GM19467 (cell line): ENCODE results near the gene NCF2.
"Not testable (repeated sequence)": the region's sequence is repeated elsewhere in the genome, so short reads cannot be mapped to it uniquely, and the experiment has no call there.

Experiments used
- ATAC-seq: cut with Tn5 transposase; IDR thresholded peaks from one replicate; pipeline ENCODE4 v1.9.1; 2021; ENCODE audit warnings: mild to moderate bottlenecking, moderate library complexity; ENCODE audit not compliant: unreplicated experiment

NCF2 gene, protein sequence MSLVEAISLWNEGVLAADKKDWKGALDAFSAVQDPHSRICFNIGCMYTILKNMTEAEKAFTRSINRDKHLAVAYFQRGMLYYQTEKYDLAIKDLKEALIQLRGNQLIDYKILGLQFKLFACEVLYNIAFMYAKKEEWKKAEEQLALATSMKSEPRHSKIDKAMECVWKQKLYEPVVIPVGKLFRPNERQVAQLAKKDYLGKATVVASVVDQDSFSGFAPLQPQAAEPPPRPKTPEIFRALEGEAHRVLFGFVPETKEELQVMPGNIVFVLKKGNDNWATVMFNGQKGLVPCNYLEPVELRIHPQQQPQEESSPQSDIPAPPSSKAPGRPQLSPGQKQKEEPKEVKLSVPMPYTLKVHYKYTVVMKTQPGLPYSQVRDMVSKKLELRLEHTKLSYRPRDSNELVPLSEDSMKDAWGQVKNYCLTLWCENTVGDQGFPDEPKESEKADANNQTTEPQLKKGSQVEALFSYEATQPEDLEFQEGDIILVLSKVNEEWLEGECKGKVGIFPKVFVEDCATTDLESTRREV

DNA sequence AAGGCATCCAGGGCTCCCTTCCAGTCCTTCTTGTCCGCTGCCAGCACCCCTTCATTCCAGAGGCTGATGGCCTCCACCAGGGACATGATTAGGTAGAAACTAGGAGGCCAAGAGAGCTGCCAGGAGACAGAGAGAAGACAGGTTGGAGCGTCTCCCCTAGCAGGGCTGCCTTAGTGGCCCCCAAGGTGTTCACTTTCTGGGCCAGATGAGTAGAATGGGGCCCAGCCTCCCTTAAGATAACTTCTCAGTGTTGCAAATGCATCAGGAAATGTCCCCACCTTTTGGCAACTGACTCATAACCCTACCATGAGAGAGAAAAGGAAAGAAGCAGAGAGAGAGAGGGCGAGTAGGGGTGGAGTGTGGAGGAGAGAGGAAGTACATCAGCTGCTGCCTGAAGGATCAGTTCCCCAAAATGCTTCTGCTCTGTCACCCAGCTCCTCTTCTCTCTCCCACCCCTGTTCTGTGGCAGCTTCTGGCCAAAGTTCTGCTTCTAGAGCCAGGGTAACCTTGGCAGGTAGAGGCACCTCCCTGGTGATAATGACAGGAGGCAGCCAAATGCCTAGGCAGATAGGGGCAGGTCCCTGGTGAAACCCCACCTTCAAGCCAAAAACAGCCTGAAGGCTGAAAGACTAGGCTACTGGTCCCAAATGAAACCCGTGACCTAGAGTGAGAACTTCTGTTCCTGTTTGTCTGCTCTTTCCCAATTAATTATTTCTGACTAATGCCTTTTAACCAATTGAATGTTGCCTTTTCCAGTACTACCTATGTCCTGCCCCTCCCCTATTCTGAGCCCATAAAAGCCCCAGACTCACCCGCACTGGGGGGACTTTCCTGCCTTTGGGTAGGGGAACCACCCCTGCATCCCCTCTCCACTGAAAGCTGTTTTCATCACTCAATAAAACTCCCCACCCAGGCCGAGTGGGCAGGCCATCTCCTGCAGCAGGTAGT lies at the start of gene NCF2:
NCF2 (minus strand) TSS at position 216 of the 948 bp plus-strand sequence; CDS start at position 86, 130 bp downstream.
- peak; percentile 63 for ATAC-seq

DNA sequence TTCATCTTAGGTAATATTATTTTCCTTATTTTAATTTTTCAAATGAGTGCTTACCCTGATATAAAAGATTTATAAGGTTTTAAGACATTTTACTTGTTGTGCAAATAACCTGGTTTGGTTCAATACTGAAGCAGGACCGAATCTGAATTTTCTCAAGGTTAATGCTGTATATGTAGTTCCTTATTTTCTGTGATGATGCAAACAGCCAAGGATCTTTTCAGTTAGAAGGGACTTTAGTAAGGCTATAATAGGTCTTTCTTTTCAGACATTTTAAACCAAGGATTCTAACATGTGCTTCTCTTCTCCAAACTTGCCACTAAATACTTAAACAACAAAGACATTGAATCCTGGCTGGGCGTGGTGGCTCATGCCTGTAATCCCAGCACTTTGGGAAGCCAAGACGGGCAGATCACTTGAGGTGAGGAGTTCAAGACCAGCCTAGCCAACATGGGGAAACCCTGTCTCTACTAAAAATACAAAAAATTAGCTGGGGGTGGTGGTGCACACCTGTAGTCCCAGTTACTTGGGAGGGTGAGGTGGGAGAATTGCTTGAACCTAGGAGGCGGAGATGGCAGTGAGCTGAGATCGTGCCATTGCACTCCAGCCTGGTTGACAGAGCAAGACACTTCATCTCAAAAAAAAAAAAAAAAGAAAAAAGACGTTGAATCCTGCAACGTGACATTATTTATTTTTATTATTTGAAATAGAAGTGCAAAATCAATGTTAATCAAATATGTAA lies 48.6 kb upstream of the NCF2 start:
- ATAC-seq, result no peak

DNA sequence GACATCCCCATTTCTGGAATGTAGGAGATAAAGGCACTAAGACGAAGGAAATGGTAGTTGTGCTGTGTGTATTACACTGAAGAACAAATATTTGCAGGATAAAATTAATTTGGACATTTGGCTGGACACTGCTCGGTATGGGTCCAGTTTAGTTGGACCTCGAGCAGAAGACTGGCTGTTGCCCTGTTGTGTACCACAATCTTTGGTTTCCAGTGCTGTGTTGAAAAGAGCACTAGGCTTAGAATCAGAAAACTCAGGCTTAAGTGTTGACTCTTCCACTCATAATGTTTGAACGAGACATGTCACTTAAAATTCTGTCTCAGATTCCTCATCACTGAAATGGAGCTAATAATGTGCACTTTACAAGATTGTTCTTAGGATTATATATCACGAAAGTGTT lies 46.5 kb upstream of the NCF2 start:
- ATAC-seq, result no peak

DNA sequence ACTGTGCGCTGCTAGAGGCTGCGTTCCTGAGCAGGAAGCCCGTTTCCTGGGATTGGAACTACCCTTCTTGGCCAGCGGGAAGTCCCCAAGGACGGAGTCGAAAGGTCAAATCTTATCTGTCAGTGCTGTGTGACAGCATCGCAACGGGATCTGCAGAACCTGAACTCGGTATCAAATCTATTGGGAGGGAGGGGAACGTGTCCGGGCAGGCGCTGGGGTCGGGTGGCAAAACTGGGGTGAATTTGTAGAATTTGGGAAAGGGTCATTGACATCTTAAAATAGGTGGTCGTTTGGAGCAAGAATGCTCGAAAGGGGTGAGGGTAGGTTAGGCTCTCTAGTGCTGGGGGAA lies 46.0 kb upstream of the NCF2 start:
- ATAC-seq, result no peak

DNA sequence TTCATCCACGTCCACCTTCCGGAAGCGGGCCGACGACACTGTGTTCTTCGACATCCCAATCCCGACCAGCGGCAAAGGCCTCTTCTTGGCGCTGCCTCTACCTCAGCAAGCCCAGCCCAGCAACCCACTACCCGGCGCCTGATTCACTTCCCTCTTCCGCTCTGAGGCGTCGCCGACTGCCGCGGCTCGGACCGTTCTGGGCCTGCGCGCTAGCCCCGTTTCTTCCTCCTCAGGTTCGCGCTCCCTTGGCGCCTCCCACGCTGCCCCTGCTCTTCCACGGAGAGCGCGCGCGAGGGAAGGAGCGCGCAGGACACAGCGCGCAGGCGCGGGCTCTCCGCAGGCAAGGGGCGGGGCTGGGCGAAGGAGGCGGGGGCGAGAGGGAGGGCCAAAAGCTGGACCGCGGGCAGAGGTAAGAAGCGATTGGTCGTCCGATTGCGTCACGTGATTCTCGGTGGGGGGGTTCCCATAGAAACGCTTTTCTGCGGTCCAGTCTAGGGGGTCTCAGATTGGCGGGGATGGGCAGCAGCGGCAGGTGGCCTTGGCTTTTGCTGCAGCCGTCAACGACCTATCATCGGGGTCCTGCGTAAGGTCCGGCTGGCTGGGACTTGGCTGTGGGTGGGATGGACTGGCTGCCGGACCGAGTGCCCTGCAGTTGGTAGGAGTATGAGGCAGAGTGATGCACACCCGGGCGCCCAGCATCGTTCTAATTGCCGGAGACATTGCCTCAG lies 45.5 kb upstream of the NCF2 start, which contains the start of gene ARPC5:
ARPC5 (minus strand) TSS at position 178 of the 728 bp plus-strand sequence; CDS start at position 54, 124 bp downstream.
- peak; percentile 87 for ATAC-seq

DNA sequence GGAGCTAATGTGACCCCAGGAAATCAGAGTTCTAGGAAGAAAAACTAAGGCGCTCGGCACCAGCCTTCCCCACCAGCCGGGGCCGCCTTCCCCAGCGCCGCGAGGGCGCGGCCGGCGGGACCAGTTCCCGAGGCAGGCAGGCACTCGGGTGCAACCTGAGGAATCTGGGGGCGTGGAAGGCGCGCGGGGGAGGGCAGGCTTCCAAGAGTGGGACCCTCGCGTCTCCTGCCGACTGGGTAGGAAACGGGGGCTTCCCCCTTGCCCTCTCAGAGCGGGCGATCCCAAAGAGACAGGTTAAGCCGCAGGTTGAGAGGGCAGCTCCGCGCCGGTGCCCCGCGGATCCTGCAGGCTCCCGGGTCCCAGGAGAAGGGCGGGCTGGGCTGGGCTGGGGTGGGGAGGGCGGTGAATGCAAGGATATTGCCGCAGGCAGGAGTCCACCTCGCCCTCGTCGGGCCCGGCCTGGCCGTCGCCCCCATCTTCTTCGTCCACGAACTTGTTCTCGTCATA lies 44.9 kb upstream of the NCF2 start:
- no peak for ATAC-seq

DNA sequence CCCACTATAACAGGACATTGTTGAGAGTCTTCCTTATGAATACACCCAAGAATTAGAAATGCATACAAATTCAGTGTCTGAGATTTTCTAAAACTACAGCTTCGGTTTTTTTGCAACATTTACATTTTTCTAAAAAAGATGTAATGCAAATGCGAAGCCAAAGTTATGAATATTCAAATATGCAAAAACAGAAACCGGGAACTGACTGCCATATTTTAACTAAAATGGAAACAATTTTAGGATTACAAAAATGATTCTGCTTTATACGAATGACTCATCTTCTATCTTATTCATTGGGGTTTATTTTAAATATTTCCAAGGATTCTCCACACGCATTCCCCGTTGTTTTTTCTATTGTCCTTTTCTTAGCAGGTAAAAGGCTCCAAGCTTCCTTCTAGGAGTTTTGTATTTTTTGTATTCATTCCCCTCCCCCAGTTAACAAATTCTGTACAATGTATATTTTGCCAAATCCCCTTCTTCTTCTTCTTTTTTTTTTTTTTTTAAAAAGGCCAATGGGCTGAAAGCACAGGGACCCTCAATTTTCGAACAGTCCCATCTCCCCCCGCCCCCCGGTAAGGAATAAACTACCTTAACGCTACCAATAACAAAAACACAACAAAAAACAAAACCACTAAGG lies 44.3 kb upstream of the NCF2 start:
- no peak for ATAC-seq

DNA sequence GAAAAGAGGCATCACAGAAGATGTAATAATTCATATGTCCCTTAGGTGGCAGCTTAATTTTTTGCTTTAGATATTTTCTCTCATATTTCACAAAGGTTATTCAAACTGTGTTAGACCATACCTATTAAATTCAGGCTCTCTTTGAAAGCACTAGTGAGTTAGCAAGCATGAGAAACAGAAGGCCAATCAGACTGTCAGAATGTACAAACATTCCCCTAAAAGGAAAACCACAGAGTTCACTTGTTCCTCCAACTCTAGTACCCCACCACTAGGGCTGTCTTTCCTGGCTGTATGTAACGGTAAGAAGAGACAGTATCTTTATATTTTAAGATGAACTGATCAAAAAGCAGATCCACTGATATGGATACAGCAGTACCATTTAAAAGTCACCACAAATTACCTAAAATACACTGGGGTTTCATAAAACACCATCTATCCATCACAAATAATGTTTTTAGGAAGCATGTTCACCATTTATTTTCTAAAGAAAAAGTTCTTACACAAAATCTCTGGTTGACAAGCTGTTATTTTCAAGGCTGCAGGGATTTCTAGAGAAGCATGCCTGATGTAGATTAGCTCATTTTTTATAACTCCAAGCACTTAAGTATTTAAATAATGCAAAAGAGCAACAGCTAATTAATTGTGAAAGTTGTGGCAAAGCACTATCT lies 43.6 kb upstream of the NCF2 start:
- peak; percentile 38 for ATAC-seq

DNA sequence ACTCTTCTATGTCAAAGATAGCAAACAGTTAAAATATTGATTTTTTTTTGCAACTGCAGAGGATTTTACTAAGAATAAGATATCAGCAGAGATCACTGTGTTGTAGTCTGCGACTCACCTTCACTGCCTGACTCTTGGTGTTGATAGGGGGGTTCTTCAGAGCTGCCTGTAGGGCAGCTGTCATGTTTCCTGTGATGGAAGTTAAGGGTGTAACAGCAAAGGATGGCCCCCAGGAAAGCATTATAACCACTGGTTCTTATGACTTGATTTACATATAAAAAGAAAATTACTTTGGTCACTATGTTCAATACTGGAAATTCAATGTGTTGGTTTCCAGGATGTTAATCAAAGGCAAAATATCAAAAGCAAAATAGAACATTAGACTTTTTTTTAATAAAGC lies 42.7 kb upstream of the NCF2 start:
- ATAC-seq, result no peak

DNA sequence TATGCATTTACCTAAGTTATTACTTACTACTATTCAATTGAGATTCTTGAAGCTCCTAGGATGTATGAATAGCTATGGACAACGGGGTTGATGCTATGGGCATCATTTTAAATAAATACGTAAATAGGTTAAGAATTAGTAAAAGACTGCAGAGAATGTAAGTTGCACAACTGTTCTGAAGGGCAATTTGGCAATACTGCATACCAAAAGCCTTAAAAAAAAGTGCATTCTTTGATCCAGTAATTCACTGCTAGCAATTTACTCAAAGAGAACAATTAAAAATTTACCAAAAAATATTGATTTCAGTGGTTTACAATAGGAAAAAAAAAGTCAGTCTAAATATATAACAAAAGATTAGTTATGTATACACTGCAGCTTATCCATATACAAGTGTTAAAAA lies 41.9 kb upstream of the NCF2 start:
- ATAC-seq, result no peak

DNA sequence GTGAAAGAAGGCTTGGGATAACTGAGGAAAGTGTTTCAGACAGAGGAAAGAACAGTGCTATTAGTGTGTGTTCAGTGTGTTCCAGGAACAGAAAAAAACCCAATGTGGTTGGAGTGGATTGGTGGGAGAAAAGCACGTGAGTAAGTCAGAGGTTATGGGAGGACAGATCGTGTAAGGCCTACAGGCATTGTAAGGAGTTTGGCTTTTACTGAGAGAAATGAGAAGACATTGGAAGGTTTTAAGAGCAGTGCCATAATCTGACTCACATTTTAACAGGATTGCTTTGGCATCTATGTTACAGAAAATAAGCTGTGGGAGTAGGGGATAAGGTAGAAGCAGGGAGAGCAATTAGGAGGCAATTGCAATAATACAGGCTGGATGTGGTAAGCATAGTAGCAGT lies 40.5 kb upstream of the NCF2 start:
- ATAC-seq, result no peak

DNA sequence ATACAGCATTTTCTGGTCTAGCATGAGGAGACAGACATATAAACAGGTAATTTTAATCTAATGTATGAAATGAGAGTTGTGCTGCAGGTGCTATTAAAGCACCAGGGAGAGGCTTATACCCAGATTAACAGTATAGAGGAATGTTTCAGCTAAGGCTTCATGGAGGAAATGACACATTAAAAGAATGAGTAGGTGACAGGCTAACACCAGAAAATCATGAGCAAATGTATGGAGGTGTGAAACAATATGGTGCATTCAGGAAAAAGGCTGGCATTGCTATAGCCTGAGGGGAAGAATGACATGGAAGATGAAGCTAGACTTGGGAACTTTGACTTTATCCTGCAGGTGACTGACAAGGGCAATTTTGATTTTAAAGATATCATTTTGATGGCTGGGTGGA lies 38.3 kb upstream of the NCF2 start:
- no peak for ATAC-seq

DNA sequence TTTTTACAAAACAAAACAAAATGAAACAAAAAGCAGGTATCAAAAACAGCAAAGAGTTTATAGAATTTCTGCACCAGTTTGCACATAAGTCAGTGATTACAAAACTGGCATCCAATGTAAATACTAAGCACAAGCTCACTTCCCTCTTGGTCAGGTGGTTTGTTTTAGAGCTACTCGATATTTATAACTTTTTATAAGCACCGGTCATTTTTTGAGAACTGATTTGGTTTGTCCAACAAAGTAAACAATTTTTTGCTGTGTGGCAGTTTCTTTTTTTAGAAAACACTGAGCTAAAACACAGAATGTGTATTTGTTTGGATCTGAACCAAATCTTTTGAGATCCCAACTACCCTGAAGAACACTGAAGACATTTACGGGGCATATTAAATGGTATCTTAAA lies 36.0 kb upstream of the NCF2 start:
- ATAC-seq, result not testable (repeated sequence)

DNA sequence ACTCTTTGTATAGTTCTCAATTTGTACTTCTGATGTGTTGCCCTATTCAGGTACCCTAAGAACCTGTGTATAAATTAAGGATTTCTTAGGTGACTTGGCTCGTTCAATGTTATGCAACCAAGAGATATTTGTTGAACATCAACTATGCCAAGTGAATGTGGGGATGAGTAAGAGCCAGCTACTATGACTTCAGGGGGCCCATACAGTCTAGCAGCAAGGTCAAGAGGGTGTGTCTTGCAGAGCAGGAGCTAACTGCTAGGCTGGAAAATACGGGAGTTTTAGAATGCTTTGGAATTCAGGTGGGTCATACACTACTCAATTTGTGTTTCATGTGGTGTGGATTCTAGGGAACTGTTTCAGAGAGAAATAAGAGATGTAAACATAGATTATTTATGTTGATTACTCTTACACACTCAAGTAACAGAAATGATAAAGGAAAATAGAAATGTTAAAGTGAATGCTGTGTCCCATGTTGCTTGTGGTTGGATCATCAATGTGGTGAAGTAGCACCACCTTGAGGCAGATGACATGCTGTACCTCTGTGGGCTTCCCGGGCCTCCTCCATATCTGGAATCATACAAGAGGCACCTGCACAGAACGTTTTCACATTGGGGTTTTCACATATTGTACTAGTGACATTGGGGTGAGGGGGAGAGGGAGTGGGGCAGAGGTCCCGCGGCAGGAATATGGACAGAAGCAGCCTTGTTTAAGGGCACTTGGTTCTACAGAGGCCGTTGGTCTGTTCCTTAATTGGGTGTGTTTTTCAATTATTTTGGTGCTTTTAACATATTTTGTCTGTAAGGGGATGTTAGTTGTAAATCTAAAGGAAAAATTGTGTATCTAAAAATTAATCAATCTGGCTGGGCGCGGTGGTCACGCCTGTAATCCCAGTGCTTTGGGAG lies 32.9 kb upstream of the NCF2 start:
- ATAC-seq, result peak; percentile 92

DNA sequence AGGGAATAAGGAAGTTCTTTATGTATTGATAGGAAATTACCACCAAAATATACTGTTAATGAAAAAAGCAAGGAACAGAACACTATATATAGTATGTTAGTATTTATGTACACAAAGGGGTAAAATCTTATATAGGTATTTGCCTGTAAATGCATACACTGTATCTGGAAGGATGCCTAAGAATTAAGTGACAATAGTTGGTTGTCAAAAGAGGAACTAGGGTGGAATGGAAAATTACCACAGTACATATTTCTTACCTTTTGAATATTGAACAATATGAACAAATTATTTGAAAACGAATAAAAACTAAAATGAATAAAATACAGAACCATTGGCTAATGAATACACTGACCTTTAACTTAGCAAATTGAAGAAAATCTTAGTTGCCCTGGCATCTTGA lies 31.8 kb upstream of the NCF2 start:
- no peak for ATAC-seq

DNA sequence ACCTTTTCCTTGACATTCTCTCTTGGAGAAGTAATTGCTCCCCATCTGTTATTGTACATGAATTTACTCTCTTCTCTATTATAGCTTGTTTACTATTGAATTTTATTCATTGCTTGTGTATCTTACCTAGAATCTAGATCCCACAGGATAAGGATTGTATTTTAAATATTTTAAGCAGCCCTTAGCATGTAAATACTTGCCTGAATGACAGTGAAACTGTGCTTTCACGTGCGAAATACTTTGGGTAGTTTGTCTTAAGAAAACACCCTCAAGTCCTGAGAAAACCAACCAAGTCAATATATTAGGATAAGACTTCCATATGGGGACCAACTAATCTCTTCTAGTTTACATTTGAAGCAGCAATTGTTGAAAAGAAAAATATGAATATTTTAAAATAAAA lies 30.1 kb upstream of the NCF2 start:
- ATAC-seq, result no peak

DNA sequence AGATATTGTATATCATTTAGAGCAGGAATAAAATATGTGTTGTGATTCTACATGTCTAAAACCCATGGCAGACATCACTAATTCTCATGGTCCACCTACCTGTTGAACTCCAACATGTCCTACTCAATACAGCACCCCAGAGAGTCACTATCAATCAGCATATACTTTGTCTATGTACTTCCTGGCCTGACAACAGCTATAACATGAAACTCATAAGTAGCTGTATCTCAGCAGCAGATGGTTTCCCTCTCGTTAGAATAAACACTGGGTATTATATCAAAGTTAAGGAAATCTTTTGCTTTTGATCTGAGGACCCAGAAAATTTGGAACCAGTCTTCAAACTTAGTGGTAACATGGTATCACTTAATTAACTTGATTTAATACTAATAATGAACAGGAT lies 29.5 kb upstream of the NCF2 start:
- ATAC-seq, result no peak

DNA sequence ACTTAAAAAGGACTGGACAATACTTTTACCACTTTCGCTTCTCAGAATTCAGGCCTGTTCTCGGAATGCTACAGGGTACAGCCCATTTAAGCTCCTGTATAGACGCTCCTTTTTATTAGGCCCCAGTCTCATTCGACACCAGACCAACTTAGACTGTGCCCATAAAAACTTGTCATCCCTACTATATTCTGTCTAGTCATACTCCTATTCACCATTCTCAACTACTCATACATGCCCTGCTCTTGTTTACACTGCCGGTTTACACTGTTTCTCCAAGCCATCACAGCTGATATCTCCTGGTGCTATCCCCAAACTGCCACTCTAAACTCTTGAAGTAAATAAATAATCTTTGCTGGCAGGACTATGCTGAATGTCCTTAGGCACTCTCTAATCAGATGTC lies 27.9 kb upstream of the NCF2 start:
- ATAC-seq, result not testable (repeated sequence)
